Measurements from ENCODE around the gene USP27X.

The USP27X gene

GRCh38 chrX:49878834-49879655, at the start of gene USP27X:
USP27X (plus strand) TSS chrX:49879484; CDS start chrX:49880308, 824 bp downstream.
- peak; percentile 82 for DNase-seq

- peak; percentile 7 for DNase-seq
Measured at GRCh38 chrX:49838374-49838773, 40.9 kb upstream of the USP27X start.

GRCh38 chrX:49840679-49841078, 38.6 kb upstream of the USP27X start:
- DNase-seq: peak; percentile 22

GRCh38 chrX:49842621-49843020, 36.7 kb upstream of the USP27X start:
- no peak for DNase-seq

GRCh38 chrX:49844611-49845010, 34.7 kb upstream of the USP27X start:
- DNase-seq: peak; percentile 35

- DNase-seq: no peak
Measured at GRCh38 chrX:49845701-49846403, 33.4 kb upstream of the USP27X start.

GRCh38 chrX:49846522-49846921, 32.8 kb upstream of the USP27X start:
- DNase-seq: no peak

GRCh38 chrX:49848275-49848674, 31.0 kb upstream of the USP27X start:
- no peak for DNase-seq

GRCh38 chrX:49850028-49850427, 29.3 kb upstream of the USP27X start:
- no peak for DNase-seq

GRCh38 chrX:49853661-49854060, 25.6 kb upstream of the USP27X start:
- no peak for DNase-seq

GRCh38 chrX:49856819-49857218, 22.5 kb upstream of the USP27X start:
- DNase-seq: no peak

- DNase-seq: no peak
Measured at GRCh38 chrX:49858341-49858740, 20.9 kb upstream of the USP27X start.

- no peak for DNase-seq
Measured at GRCh38 chrX:49859491-49859890, 19.8 kb upstream of the USP27X start.

- DNase-seq: no peak
Measured at GRCh38 chrX:49860867-49861535, 18.3 kb upstream of the USP27X start.

- no peak for DNase-seq
Measured at GRCh38 chrX:49862093-49862492, 17.2 kb upstream of the USP27X start.

- DNase-seq: no peak
Measured at GRCh38 chrX:49868739-49869138, 10.5 kb upstream of the USP27X start.

- peak; percentile 50 for DNase-seq
Measured at GRCh38 chrX:49876750-49877149, 2.5 kb upstream of the USP27X start.

GRCh38 chrX:49877397-49878101, 1.7 kb upstream of the USP27X start:
- no peak for DNase-seq

GRCh38 chrX:49878128-49878833, 1.0 kb upstream of the USP27X start:
- no peak for DNase-seq

GRCh38 chrX:49879656-49880277, 483 bp downstream of the USP27X start:
- no peak for DNase-seq

- DNase-seq: no peak
Measured at GRCh38 chrX:49880668-49881067, 1.4 kb downstream of the USP27X start.
